HG03025 (cell line): ENCODE measurements around the gene NELFA.

Source experiments
- ATAC-seq: cut with Tn5 transposase; IDR thresholded peaks from one replicate; pipeline ENCODE4 v1.9.1; 2021; ENCODE audit warnings: mild to moderate bottlenecking, moderate library complexity; ENCODE audit not compliant: unreplicated experiment, low FRiP score

The NELFA gene

GRCh38 chr4:1945124-1945895, 63.5 kb downstream of the NELFA start:
- ATAC-seq = no peak

GRCh38 chr4:1943928-1944327, 64.8 kb downstream of the NELFA start:
- no peak for ATAC-seq

- ATAC-seq = no peak
Observed at GRCh38 chr4:1940566-1940965, 68.2 kb downstream of the NELFA start.

- ATAC-seq = no peak
Observed at GRCh38 chr4:1939664-1940509, 68.9 kb downstream of the NELFA start.

GRCh38 chr4:1938027-1938426, 70.7 kb downstream of the NELFA start:
- no peak for ATAC-seq

GRCh38 chr4:1937550-1937949, 71.2 kb downstream of the NELFA start:
- no peak for ATAC-seq

- no peak for ATAC-seq
Observed at GRCh38 chr4:1933700-1934099, 75.1 kb downstream of the NELFA start.

- ATAC-seq = no peak
Observed at GRCh38 chr4:1932736-1933135, 76.0 kb downstream of the NELFA start.
